Activated gamma-delta T cell treated with anti-CD3 and anti-CD28 coated beads, Interleukin-2, amount 50 U/mL, for 16 hours (primary cell): Measurements from ENCODE around the gene PLEKHG4B.
"Not testable (repeated sequence)": the region's sequence is repeated elsewhere in the genome, so short reads cannot be mapped to it uniquely, and the experiment has no call there.

Experiments used
- DNase-seq: peaks from one replicate; pipeline ENCODE4 v3.0.0-alpha.2; 2020; ENCODE audit warnings: low read depth

PLEKHG4B gene

GRCh38 chr5:155651-156410 is 63.9 kb downstream of the PLEKHG4B start:
- no peak for DNase-seq

GRCh38 chr5:156411-157072 is 64.6 kb downstream of the PLEKHG4B start:
- DNase-seq = no peak

DNA sequence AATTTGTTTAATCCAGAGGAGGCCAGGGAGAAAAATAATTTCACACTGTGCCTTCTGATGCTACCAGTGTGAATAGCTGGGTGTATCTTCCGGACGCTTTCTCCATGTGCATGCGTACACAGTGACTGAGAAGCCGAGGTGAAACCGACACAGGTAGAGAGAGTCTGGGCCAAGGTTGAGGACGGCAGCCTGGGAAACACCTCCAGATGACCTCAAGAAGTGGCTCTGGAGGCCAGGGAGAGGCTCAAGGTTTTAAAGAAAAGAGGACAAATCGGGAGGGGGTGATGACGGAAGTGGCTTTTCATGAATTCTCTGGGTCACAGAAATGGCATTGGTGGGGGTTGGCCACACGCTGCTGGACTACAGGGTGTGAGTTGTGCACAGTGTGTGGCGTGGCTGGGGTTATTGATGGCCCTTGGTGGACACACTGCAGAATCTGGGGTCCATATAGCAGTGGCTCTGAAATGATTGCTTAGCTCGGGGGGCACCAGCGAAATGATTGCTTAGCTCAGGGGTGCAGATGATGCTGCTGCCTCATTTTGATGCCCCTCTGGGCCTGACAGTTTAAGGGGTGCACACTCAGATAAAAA is 65.3 kb downstream of the PLEKHG4B start:
- DNase-seq = no peak

- DNase-seq = no peak
Observed at GRCh38 chr5:157801-158200, 65.8 kb downstream of the PLEKHG4B start.

- DNase-seq = no peak
Observed at GRCh38 chr5:158807-159447, 67.0 kb downstream of the PLEKHG4B start.

DNA sequence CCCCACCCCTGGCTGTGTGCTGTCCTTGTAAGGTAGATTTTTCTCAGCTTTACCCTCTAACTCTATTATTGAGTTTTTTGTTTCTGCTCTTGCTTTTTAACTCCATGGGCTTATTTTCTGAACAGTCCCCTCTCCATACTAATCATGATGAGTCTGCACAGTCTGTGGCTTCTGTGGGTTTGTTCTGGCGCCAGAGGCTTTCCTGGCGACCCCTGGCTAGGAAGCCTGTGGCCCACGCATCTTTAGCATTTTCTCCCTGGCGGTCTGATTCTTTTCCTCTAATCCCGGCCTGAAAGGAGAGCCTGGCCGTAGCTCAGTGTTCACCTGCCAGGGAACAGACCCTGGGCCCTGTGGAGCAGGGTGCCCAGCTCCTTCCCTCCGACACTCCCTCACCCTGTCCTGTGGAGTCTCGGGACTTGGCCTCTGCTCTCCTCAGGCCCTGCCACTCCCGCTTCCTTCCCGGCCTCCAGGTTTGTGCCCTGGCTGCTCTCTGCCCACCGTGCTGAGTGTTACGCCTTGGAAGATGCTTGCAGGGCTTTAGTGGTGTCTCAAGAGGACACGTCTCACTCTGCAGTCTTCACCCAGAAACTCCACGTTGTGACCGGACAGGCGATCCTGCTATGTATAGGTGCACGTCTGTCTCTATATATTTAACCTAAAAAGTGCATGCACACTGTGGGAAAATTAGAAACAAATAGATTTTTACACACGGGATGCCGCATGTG is 67.6 kb downstream of the PLEKHG4B start:
- no peak for DNase-seq

DNA sequence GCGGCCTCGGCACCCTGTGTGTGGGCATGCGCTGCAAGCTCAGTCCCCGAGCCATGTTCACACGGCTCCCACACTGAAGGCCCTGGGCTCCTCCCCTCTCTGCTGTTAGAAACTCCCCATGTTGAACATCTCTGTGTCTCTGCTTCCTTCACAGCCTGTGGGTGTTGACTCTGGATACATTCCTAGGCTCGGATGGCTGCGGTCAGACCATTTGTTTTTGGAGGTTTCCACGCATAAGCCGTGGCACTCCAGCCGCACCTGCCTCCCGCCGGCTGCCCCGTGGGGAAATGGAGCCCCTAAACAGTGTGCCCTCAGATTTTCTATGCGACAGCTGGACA is 68.2 kb downstream of the PLEKHG4B start:
- no peak for DNase-seq

DNA sequence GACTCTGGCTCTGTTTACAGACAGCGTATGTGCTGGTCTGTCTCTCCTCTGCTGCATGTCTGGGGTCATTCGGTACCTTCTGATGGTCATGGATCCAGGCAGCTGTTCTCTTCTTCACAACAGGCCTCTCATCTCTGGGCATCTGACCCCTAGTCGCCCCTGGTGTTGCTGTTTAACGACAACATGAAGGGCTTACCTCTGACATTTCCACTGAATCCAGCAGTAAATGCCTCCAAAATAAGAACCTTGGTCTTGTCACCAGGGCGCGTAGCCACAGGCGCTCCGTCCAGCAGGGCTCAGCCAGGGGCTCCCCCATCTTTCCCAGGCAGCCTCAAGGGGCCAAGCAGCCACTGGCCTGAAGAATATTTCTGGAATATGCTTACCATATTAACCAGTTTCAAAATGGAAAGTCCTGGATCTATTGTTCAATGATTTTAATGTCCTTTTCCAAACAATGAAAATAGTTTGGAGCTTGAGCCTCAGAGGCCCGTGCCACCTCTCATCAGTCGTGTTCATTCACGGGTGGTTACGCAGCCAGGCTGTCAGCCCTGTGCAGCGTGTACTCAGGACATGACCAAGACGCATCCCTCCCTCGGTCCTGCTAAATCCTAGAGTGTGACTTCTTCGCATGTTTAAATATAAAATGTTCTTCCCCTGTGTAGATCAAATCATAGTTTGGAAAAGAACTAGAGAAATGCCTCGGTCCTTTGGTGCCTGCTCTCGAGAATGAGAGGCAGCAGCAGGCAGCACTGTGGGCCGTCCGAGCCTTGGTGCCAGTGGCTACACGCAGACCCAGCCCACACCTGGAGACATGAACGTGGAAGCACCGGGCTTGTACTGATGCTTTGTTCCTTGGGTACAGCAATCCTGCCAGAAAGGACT is 69.2 kb downstream of the PLEKHG4B start:
- no peak for DNase-seq

- no peak for DNase-seq
Observed at GRCh38 chr5:161803-162110, 69.8 kb downstream of the PLEKHG4B start.

DNA sequence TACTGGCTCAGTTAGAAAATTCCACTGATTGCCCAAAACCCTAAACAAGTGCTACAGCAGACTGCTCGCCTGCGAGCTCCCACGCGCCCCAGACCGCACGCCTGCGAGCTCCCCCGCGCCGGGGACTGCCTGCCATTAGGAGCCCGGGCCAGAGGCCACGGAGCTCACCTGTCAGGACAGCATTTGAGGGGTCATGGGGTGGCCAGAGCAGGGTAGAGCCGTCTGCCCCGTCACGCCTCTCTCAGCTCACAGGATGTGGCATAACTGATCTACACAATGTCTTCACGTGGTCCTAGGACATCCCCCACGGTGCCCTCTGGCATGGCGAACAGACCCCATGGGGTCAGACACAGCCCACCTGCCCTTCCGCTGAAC is 70.2 kb downstream of the PLEKHG4B start:
- DNase-seq = no peak

- no peak for DNase-seq
Observed at GRCh38 chr5:162565-163337, 70.8 kb downstream of the PLEKHG4B start.

GRCh38 chr5:163338-163620 is 71.3 kb downstream of the PLEKHG4B start:
- no peak for DNase-seq

DNA sequence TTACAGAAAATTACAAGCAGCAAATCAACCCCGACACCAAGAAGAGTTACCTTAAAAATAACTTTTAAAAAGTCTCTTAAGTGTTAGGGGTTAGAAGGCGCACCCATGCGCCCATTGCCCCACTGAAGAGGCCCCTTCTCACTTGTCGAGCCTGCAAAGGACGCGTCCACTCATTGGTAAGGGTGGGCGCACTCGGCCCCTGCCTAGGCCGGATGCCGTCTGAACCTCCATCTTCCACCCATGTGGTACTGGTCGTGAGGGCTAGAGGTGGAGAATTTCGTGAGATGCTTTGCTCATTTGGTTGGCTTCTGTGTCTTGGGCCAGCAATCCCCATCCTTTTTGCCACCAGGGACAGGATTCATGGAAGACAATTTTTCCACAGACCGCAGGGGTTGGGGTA is 71.9 kb downstream of the PLEKHG4B start:
- DNase-seq = no peak

- DNase-seq = no peak
Observed at GRCh38 chr5:164244-164643, 72.3 kb downstream of the PLEKHG4B start.

GRCh38 chr5:164783-165182 is 72.8 kb downstream of the PLEKHG4B start:
- not testable (repeated sequence) for DNase-seq

DNA sequence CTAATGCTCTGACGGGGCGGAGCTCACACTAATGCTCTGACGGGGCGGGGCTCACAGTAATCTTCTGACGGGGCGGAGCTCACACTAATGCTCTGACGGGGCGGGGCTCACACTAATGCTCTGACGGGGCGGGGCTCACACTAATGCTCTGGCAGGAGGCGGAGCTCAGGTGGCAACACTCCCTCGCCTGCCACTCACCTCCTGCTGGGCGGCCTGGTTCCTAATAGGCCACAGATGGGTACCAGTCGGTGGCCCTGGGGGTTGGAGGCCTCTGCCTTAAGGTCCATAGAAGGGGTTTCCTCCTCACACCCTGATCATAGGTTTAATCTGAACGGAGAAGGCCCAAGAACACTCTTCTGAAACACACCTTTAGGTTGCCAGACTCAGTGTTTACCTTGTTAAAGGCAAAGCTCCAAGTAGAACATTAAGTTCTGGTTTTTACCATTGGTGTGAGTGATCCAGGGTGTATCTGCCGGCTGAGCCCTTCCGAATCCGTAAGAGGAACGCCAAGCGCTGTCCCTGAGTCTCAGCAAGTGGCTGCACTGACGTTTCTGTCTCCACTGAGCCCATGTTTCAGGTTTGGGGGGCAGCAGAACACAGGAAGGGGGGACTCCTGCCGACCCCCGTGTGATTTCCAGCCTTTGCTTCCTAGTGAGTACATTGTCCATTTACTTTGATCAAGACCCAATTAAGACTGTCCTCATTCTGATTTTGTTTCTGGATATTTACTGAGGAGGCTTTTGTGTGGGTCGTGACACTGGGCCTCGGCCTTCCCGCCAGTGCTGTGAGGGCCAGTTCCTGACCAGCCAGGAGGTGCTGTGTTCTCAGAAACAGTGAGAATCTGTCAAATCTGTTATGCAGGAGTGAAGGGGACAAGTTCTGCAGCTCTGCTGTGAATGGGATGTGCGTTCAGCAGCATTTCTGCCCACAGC is 74.7 kb downstream of the PLEKHG4B start:
- no peak for DNase-seq

DNA sequence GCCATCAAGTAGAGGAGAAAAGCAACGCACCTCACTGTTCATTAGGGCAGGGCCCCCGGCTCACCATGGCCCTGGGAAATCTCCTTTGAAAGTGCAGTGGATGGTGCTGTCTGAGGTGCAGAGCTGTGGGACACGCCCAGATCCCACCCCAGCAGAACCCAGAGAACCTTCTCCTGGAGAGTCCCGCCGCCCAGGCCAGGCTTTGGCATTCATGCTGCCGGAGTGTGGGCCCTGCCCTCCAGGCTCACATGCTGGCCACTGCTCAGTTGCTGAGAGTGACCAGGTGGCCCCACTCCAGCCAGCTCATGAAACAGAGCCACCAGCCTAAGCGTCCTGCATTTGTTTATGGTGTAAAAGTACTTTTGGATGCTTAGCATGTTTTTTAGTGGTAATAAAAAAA is 75.5 kb downstream of the PLEKHG4B start:
- no peak for DNase-seq

GRCh38 chr5:167982-168660 is 76.2 kb downstream of the PLEKHG4B start:
- no peak for DNase-seq

GRCh38 chr5:169071-169727 is 77.2 kb downstream of the PLEKHG4B start:
- no peak for DNase-seq
